H1 (cell line): ENCODE data around the gene SGK2. TPM values are rescaled to one million over a fixed set of nuclear protein-coding genes. Genes with fewer than 3 reads are reported as not detected.

ENCODE experiments used
- CTCF ChIA-PET: fragments of 300-600 bp; sonication (Branson Sonifier 250); formaldehyde crosslinking; loops from one replicate; lab custom pipeline; 2021; ENCODE audit not compliant: partially characterized antibody; lab: Charles Lee
- POLR2A ChIA-PET: fragments of 300-600 bp; sonication (Branson Sonifier 250); formaldehyde crosslinking; loops from one replicate; lab custom pipeline; 2021; ENCODE audit warnings: inconsistent platforms; ENCODE audit not compliant: partially characterized antibody; lab: Charles Lee
- DNase-seq, 2 experiments: peaks; one replicate each; pipeline versions ENCODE4 v3.0.0 to v3.0.0-alpha.2; 2010 to 2022; ENCODE audit warnings: low spot score in 2 of 2, low read depth in 1 of 2, mixed read lengths in 1 of 2
- FAIRE-seq: peaks from 2 replicates; lab custom pipeline; 2011; peaks lifted over from hg19 to GRCh38; lab: Jason Lieb, UNC
- H2AFZ ChIP-seq: 2 replicates; pipeline ENCODE4 v1.8.1; 2012; ENCODE audit warnings: low read length, inconsistent platforms
- H2AK5ac ChIP-seq: 2 replicates; pipeline ENCODE4 v1.6.1; 2013; ENCODE audit warnings: low read depth, low read length
- H2BK120ac ChIP-seq: replicated peaks from 2 replicates; pipeline ENCODE3; 2013; ENCODE audit warnings: low read depth, low read length, inconsistent platforms
- H2BK12ac ChIP-seq: 2 replicates; pipeline ENCODE4 v1.6.1; 2013; ENCODE audit warnings: low read depth, low read length
- H2BK15ac ChIP-seq: 2 replicates; pipeline ENCODE4 v1.6.1; 2013; ENCODE audit warnings: low read length
- H2BK20ac ChIP-seq: 2 replicates; pipeline ENCODE4 v1.6.1; 2013; ENCODE audit warnings: low read length
- H2BK5ac ChIP-seq: 2 replicates; pipeline ENCODE4 v1.6.1; 2013; ENCODE audit warnings: low read depth, low read length
- H3K14ac ChIP-seq: 2 replicates; pipeline ENCODE4 v1.6.1; 2013; ENCODE audit warnings: inconsistent platforms; ENCODE audit not compliant: insufficient read length
- H3K18ac ChIP-seq: 2 replicates; pipeline ENCODE4 v1.6.1; 2013; ENCODE audit warnings: low read length; ENCODE audit errors: extremely low read depth
- H3K23ac ChIP-seq: 2 replicates; pipeline ENCODE4 v1.6.1; 2013; ENCODE audit warnings: inconsistent platforms; ENCODE audit not compliant: insufficient read length
- H3K23me2 ChIP-seq: 2 replicates; pipeline ENCODE4 v1.6.1; 2013; ENCODE audit warnings: low read depth, low read length
- H3K27ac ChIP-seq: 2 replicates; pipeline ENCODE4 v1.6.1; 2011; ENCODE audit warnings: low read depth, low read length, inconsistent platforms
- H3K27me3 ChIP-seq, 4 experiments: replicated peaks in 1 of 4; 1 replicate in 1 of 4; 2 replicates in 3 of 4; pipeline versions ENCODE4 v1.6.1 to v1.8.1; 2011 to 2013; ENCODE audit warnings: low read length in 3 of 4, mild to moderate bottlenecking in 3 of 4, inconsistent platforms in 2 of 4, mixed read lengths in 2 of 4, moderate library complexity in 1 of 4; ENCODE audit not compliant: control insufficient read depth in 3 of 4, insufficient read depth in 3 of 4; ENCODE audit errors: extremely low read depth in 1 of 4
- H3K36me3 ChIP-seq, 4 experiments: 2 replicates each; pipeline versions ENCODE4 v1.6.1 to v1.8.1; 2011 to 2013; ENCODE audit warnings: mild to moderate bottlenecking in 4 of 4, low read length in 3 of 4, moderate library complexity in 2 of 4, control low read depth in 1 of 4, inconsistent platforms in 1 of 4; ENCODE audit not compliant: insufficient read depth in 4 of 4, control insufficient read depth in 2 of 4
- H3K4ac ChIP-seq: replicated peaks from 2 replicates; pipeline ENCODE3; 2013; ENCODE audit warnings: low read length, low read depth, mixed read lengths, inconsistent platforms; ENCODE audit not compliant: insufficient read length
- H3K4me1 ChIP-seq, 4 experiments: replicated peaks in 1 of 4; 1 replicate in 1 of 4; 2 replicates in 3 of 4; pipeline versions ENCODE4 v1.6.1 to v1.8.1; 2011 to 2013; ENCODE audit warnings: low read length in 3 of 4, inconsistent platforms in 2 of 4, mixed read lengths in 1 of 4; ENCODE audit not compliant: insufficient read depth in 4 of 4, control insufficient read depth in 3 of 4
- H3K4me2 ChIP-seq, 2 experiments: 2 replicates each; pipeline versions ENCODE4 v1.6.1 to v1.8.1; 2011 to 2013; ENCODE audit warnings: low read depth in 2 of 2, low read length in 2 of 2, control low read depth in 1 of 2, inconsistent platforms in 1 of 2, mild to moderate bottlenecking in 1 of 2; ENCODE audit not compliant: insufficient read depth in 1 of 2
- H3K4me3 ChIP-seq, 4 experiments: fragments of 200-600, 300-600 bp in 1 of 4; sonication (generic), shearing (Covaris generic), sonication (Bioruptor Twin) in 1 of 4; 2 replicates each; pipeline versions ENCODE4 v1.5.1 to v1.8.1; 2011 to 2016; ENCODE audit warnings: low read length in 4 of 4, low read depth in 3 of 4, control low read depth in 2 of 4, inconsistent platforms in 2 of 4, mild to moderate bottlenecking in 2 of 4, mixed read lengths in 1 of 4, moderate library complexity in 1 of 4; ENCODE audit not compliant: insufficient read depth in 2 of 4; ENCODE audit errors: extremely low read depth in 1 of 4
- H3K56ac ChIP-seq: replicated peaks from 2 replicates; pipeline ENCODE3; 2013; ENCODE audit warnings: low read depth, mild to moderate bottlenecking, mixed read lengths, low read length, inconsistent platforms; ENCODE audit not compliant: insufficient read length
- H3K79me1 ChIP-seq: 2 replicates; pipeline ENCODE4 v1.6.1; 2013; ENCODE audit warnings: low read depth, low read length, control low read depth
- H3K79me2 ChIP-seq, 2 experiments: 2 replicates each; pipeline versions ENCODE4 v1.6.1 to v1.8.1; 2012 to 2013; ENCODE audit warnings: low read length in 2 of 2, mild to moderate bottlenecking in 2 of 2, inconsistent platforms in 1 of 2; ENCODE audit not compliant: insufficient read depth in 2 of 2, control insufficient read depth in 1 of 2
- H3K9ac ChIP-seq, 4 experiments: replicated peaks in 1 of 4; 1 replicate in 1 of 4; 2 replicates in 3 of 4; pipeline versions ENCODE4 v1.6.1 to v1.8.1; 2011 to 2013; ENCODE audit warnings: low read depth in 3 of 4, low read length in 3 of 4, control low read depth in 2 of 4, mild to moderate bottlenecking in 2 of 4, moderate library complexity in 2 of 4, inconsistent platforms in 1 of 4; ENCODE audit errors: extremely low read depth in 1 of 4
- H3K9me3 ChIP-seq, 2 experiments: 2 replicates each; pipeline versions ENCODE4 v1.6.1 to v1.8.1; 2012 to 2013; ENCODE audit warnings: mild to moderate bottlenecking in 2 of 2, moderate library complexity in 2 of 2, control low read depth in 1 of 2, inconsistent platforms in 1 of 2, low read depth in 1 of 2, low read length in 1 of 2, mixed read lengths in 1 of 2; ENCODE audit not compliant: insufficient read depth in 2 of 2
- H4K20me1 ChIP-seq, 2 experiments: replicated peaks in 1 of 2; 2 replicates each; pipeline versions ENCODE3 to v1.8.1; 2011 to 2013; ENCODE audit warnings: inconsistent platforms in 2 of 2, low read length in 2 of 2, mild to moderate bottlenecking in 1 of 2; ENCODE audit not compliant: insufficient read depth in 2 of 2, control insufficient read depth in 1 of 2
- H4K5ac ChIP-seq: 2 replicates; pipeline ENCODE4 v1.6.1; 2013; ENCODE audit warnings: low read length, low read depth, mixed read lengths, inconsistent platforms; ENCODE audit not compliant: insufficient read length
- H4K8ac ChIP-seq: 2 replicates; pipeline ENCODE4 v1.8.0; 2013; ENCODE audit warnings: mild to moderate bottlenecking, moderate library complexity, low read length, inconsistent platforms; ENCODE audit not compliant: insufficient read depth; ENCODE audit errors: extremely low read depth
- H4K91ac ChIP-seq: replicated peaks from 2 replicates; pipeline ENCODE3; 2013; ENCODE audit warnings: low read length, mixed read lengths, inconsistent platforms; ENCODE audit not compliant: insufficient read length
- CBX8 ChIP-seq: fragments of 300-800, 300-1000 bp; sonication (generic); IDR thresholded peaks from 2 replicates; pipeline ENCODE4 v1.7.1; 2016; ENCODE audit warnings: low read depth, low read length, borderline replicate concordance
- JUN ChIP-seq: IDR thresholded peaks from 2 replicates; pipeline ENCODE4 v1.6.1; 2011; ENCODE audit warnings: low read depth, mild to moderate bottlenecking, improper control_type of control experiment, low read length
- KDM1A ChIP-seq: fragments of 200-600, 300-600 bp; sonication (generic); IDR thresholded peaks from 2 replicates; pipeline ENCODE4 v1.7.1; 2016; ENCODE audit warnings: mild to moderate bottlenecking, low read length, borderline replicate concordance
- KDM4A ChIP-seq: IDR thresholded peaks from one replicate; pipeline ENCODE4 v1.7.1; 2012; ENCODE audit warnings: low read depth, mild to moderate bottlenecking, moderate library complexity, low read length, inconsistent platforms; ENCODE audit not compliant: severe bottlenecking
- POLR2A ChIP-seq, 2 experiments: IDR thresholded peaks; 1 replicate in 1 of 2; 2 replicates in 1 of 2; pipeline ENCODE4 v1.6.1; 2011; ENCODE audit warnings: low read depth in 2 of 2, low read length in 2 of 2, mild to moderate bottlenecking in 2 of 2; ENCODE audit errors: control extremely low read depth in 1 of 2
- SAP30 ChIP-seq: fragments of 300-600 bp; sonication (generic); IDR thresholded peaks from 2 replicates; pipeline ENCODE4 v1.7.1; 2012; ENCODE audit warnings: low read length, moderate library complexity, mild to moderate bottlenecking, inconsistent platforms; ENCODE audit not compliant: insufficient read depth, insufficient replicate concordance
- TCF12 ChIP-seq: IDR thresholded peaks from 2 replicates; pipeline ENCODE4 v1.6.1; 2011; ENCODE audit warnings: low read depth, mild to moderate bottlenecking, low read length
- USF2 ChIP-seq: IDR thresholded peaks from 2 replicates; pipeline ENCODE4 v1.6.1; 2011; ENCODE audit warnings: low read length, improper control_type of control experiment
- ZNF274 ChIP-seq: IDR thresholded peaks from 2 replicates; pipeline ENCODE4 v1.7.0; 2012; ENCODE audit warnings: low read length, borderline replicate concordance; ENCODE audit errors: extremely low read depth
- WGBS, 2 experiments: shearing (Covaris generic) in 1 of 2; methylation state at CpG; one replicate each; pipeline versions ENCODE4 v1.1.6 to v1.1.7; 2013 to 2015; ENCODE audit warnings: low lambda C conversion rate in 2 of 2, mixed read lengths in 2 of 2, inconsistent platforms in 1 of 2, low coverage in 1 of 2, missing lambda C conversion rate in 1 of 2; ENCODE audit not compliant: insufficient replicate concordance in 2 of 2, insufficient coverage in 1 of 2, insufficient read length in 1 of 2; ENCODE audit errors: extremely low coverage in 1 of 2, missing lambda C conversion rate in 1 of 2; 5-methylcytosine and 5-hydroxymethylcytosine counted together
- polyA plus RNA-seq, 7 experiments: library from polyadenylated mRNA; depleted of rRNA in 3 of 7; stranded (reverse) in 5 of 7; unstranded in 2 of 7; fragments of >200 nt in 5 of 7; fragments of 200-250 nt in 2 of 7; gene quantifications; 1 replicate in 5 of 7; 2 replicates in 1 of 7; 4 replicates in 1 of 7; pipeline versions ENCODE4 v1.2.1 to v1.2.3, GENCODE V29; 2011 to 2013; ENCODE audit warnings: missing spikeins in 2 of 7, mixed read lengths in 2 of 7
- total RNA-seq: library from RNA; stranded (reverse); fragmentation: NEBNext Ultra II Directional; extraction: Animal tissue kit (Norgen Biotek cat#: 25700); gene quantifications from 2 replicates; pipeline ENCODE4 v1.2.1, GENCODE V29; 2021
- TF ChIP-seq, protein P1 (sequence below): IDR thresholded peaks from 2 replicates; pipeline ENCODE4 v1.6.1; 2012; ENCODE audit warnings: low read length, inconsistent platforms

SGK2 gene
- total and polyA plus RNA-seq, 2 of the 8 experiments (the other 6 are each of a cell fraction or from before 2014, with no cell fraction given): 0.21 TPM; not detected in 1

GRCh38 chr20:43605715-43606114 lies 46.9 kb downstream of the SGK2 start:
- Histone ChIP-seq H2BK5ac (no peak overlapping the region), H3K36me3 (peaks cover 3 to 33% (median 12%) of the 10 kb centered on the region in 4 experiments; a peak in 7 of 8 replicates), H3K23ac (no peak overlapping the region), H3K56ac (no peak overlapping the region), H3K79me1 (no peaks in the 10 kb centered on the region), H2BK15ac (no peak overlapping the region), H3K4ac (no peak overlapping the region), H3K23me2 (no peaks in the 10 kb centered on the region), H4K91ac (no peak overlapping the region), H3K4me3 (no peak overlapping the region), H3K27me3 (no peaks in the 10 kb centered on the region), H3K79me2 (no peaks in the 10 kb centered on the region), H4K5ac (no peak overlapping the region), H3K14ac (no peak overlapping the region), H2BK120ac (no peak overlapping the region), H2BK12ac (no peak overlapping the region), H4K8ac (no peak overlapping the region), H4K20me1 (no peaks in the 10 kb centered on the region), H3K4me2 (no peak overlapping the region), H2AFZ (no peak overlapping the region), H2BK20ac (no peak overlapping the region), H3K18ac (no peak overlapping the region), H2AK5ac (no peak overlapping the region), H3K27ac (no peak overlapping the region), H3K4me1 (no peaks in the 10 kb centered on the region), H3K9ac (no peak overlapping the region), H3K9me3 (peaks cover 0 to 7% of the 10 kb centered on the region in 2 experiments; a peak in 1 of 4 replicates)
- FAIRE-seq (no peak), DNase-seq (no peak)
- ChIA-PET POLR2A (interaction anchor here (0.6 to 1.3 kb wide), 2 partner anchors 20 to 62 kb away, joined by 3 to 4 read pairs; partner anchors contain the start of gene MYBL2), CTCF (no interaction called here)
- 91% methylated on average over 9 of the region's 9 CpGs; no CpG with 5 or more reads in 1 of the 2 experiments for WGBS, 2 experiments
- no peak for TF ChIP-seq JUN
- TF ChIP-seq KDM1A: no peak
- no peak for TF ChIP-seq USF2
- no peak for TF ChIP-seq TCF12
- no peak for TF ChIP-seq POLR2A (IDR thresholded peaks at IDR 0.05; ENCODE audit: control extremely low read depth in 1 of 2, low read depth in 2 of 2, low read length in 2 of 2)
- no peak for TF ChIP-seq SAP30
- TF ChIP-seq KDM4A: no peak
- TF ChIP-seq ZNF274: no peak
- TF ChIP-seq, protein P1, sequence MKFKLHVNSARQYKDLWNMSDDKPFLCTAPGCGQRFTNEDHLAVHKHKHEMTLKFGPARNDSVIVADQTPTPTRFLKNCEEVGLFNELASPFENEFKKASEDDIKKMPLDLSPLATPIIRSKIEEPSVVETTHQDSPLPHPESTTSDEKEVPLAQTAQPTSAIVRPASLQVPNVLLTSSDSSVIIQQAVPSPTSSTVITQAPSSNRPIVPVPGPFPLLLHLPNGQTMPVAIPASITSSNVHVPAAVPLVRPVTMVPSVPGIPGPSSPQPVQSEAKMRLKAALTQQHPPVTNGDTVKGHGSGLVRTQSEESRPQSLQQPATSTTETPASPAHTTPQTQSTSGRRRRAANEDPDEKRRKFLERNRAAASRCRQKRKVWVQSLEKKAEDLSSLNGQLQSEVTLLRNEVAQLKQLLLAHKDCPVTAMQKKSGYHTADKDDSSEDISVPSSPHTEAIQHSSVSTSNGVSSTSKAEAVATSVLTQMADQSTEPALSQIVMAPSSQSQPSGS: no peak
- TF ChIP-seq CBX8: no peak
